H1 (cell line): ENCODE measurements around the gene ATP6V0D1. TPM values are rescaled to one million over a fixed set of nuclear protein-coding genes. Genes with fewer than 3 reads are reported as not detected.

Experiments
- CTCF ChIA-PET: fragments of 300-600 bp; sonication (Branson Sonifier 250); formaldehyde crosslinking; loops from one replicate; lab custom pipeline; 2021; ENCODE audit not compliant: partially characterized antibody; lab: Charles Lee
- POLR2A ChIA-PET: fragments of 300-600 bp; sonication (Branson Sonifier 250); formaldehyde crosslinking; loops from one replicate; lab custom pipeline; 2021; ENCODE audit warnings: inconsistent platforms; ENCODE audit not compliant: partially characterized antibody; lab: Charles Lee
- DNase-seq, 2 experiments: peaks; one replicate each; pipeline versions ENCODE4 v3.0.0 to v3.0.0-alpha.2; 2010 to 2022; ENCODE audit warnings: low spot score in 2 of 2, low read depth in 1 of 2, mixed read lengths in 1 of 2
- FAIRE-seq: peaks from 2 replicates; lab custom pipeline; 2011; peaks lifted over from hg19 to GRCh38; lab: Jason Lieb, UNC
- H2AFZ ChIP-seq: 2 replicates; pipeline ENCODE4 v1.8.1; 2012; ENCODE audit warnings: low read length, inconsistent platforms
- H2AK5ac ChIP-seq: 2 replicates; pipeline ENCODE4 v1.6.1; 2013; ENCODE audit warnings: low read depth, low read length
- H2BK120ac ChIP-seq: replicated peaks from 2 replicates; pipeline ENCODE3; 2013; ENCODE audit warnings: low read depth, low read length, inconsistent platforms
- H2BK12ac ChIP-seq: 2 replicates; pipeline ENCODE4 v1.6.1; 2013; ENCODE audit warnings: low read depth, low read length
- H2BK15ac ChIP-seq: 2 replicates; pipeline ENCODE4 v1.6.1; 2013; ENCODE audit warnings: low read length
- H2BK20ac ChIP-seq: 2 replicates; pipeline ENCODE4 v1.6.1; 2013; ENCODE audit warnings: low read length
- H2BK5ac ChIP-seq: 2 replicates; pipeline ENCODE4 v1.6.1; 2013; ENCODE audit warnings: low read depth, low read length
- H3K14ac ChIP-seq: 2 replicates; pipeline ENCODE4 v1.6.1; 2013; ENCODE audit warnings: inconsistent platforms; ENCODE audit not compliant: insufficient read length
- H3K18ac ChIP-seq: 2 replicates; pipeline ENCODE4 v1.6.1; 2013; ENCODE audit warnings: low read length; ENCODE audit errors: extremely low read depth
- H3K23ac ChIP-seq: 2 replicates; pipeline ENCODE4 v1.6.1; 2013; ENCODE audit warnings: inconsistent platforms; ENCODE audit not compliant: insufficient read length
- H3K23me2 ChIP-seq: 2 replicates; pipeline ENCODE4 v1.6.1; 2013; ENCODE audit warnings: low read depth, low read length
- H3K27ac ChIP-seq: 2 replicates; pipeline ENCODE4 v1.6.1; 2011; ENCODE audit warnings: low read depth, low read length, inconsistent platforms
- H3K27me3 ChIP-seq, 4 experiments: replicated peaks in 1 of 4; 1 replicate in 1 of 4; 2 replicates in 3 of 4; pipeline versions ENCODE4 v1.6.1 to v1.8.1; 2011 to 2013; ENCODE audit warnings: low read length in 3 of 4, mild to moderate bottlenecking in 3 of 4, inconsistent platforms in 2 of 4, mixed read lengths in 2 of 4, moderate library complexity in 1 of 4; ENCODE audit not compliant: control insufficient read depth in 3 of 4, insufficient read depth in 3 of 4; ENCODE audit errors: extremely low read depth in 1 of 4
- H3K36me3 ChIP-seq, 4 experiments: 2 replicates each; pipeline versions ENCODE4 v1.6.1 to v1.8.1; 2011 to 2013; ENCODE audit warnings: mild to moderate bottlenecking in 4 of 4, low read length in 3 of 4, moderate library complexity in 2 of 4, control low read depth in 1 of 4, inconsistent platforms in 1 of 4; ENCODE audit not compliant: insufficient read depth in 4 of 4, control insufficient read depth in 2 of 4
- H3K4ac ChIP-seq: replicated peaks from 2 replicates; pipeline ENCODE3; 2013; ENCODE audit warnings: low read length, low read depth, mixed read lengths, inconsistent platforms; ENCODE audit not compliant: insufficient read length
- H3K4me1 ChIP-seq, 4 experiments: replicated peaks in 1 of 4; 1 replicate in 1 of 4; 2 replicates in 3 of 4; pipeline versions ENCODE4 v1.6.1 to v1.8.1; 2011 to 2013; ENCODE audit warnings: low read length in 3 of 4, inconsistent platforms in 2 of 4, mixed read lengths in 1 of 4; ENCODE audit not compliant: insufficient read depth in 4 of 4, control insufficient read depth in 3 of 4
- H3K4me2 ChIP-seq, 2 experiments: 2 replicates each; pipeline versions ENCODE4 v1.6.1 to v1.8.1; 2011 to 2013; ENCODE audit warnings: low read depth in 2 of 2, low read length in 2 of 2, control low read depth in 1 of 2, inconsistent platforms in 1 of 2, mild to moderate bottlenecking in 1 of 2; ENCODE audit not compliant: insufficient read depth in 1 of 2
- H3K4me3 ChIP-seq, 4 experiments: fragments of 200-600, 300-600 bp in 1 of 4; sonication (generic), shearing (Covaris generic), sonication (Bioruptor Twin) in 1 of 4; 2 replicates each; pipeline versions ENCODE4 v1.5.1 to v1.8.1; 2011 to 2016; ENCODE audit warnings: low read length in 4 of 4, low read depth in 3 of 4, control low read depth in 2 of 4, inconsistent platforms in 2 of 4, mild to moderate bottlenecking in 2 of 4, mixed read lengths in 1 of 4, moderate library complexity in 1 of 4; ENCODE audit not compliant: insufficient read depth in 2 of 4; ENCODE audit errors: extremely low read depth in 1 of 4
- H3K56ac ChIP-seq: replicated peaks from 2 replicates; pipeline ENCODE3; 2013; ENCODE audit warnings: low read depth, mild to moderate bottlenecking, mixed read lengths, low read length, inconsistent platforms; ENCODE audit not compliant: insufficient read length
- H3K79me1 ChIP-seq: 2 replicates; pipeline ENCODE4 v1.6.1; 2013; ENCODE audit warnings: low read depth, low read length, control low read depth
- H3K79me2 ChIP-seq, 2 experiments: 2 replicates each; pipeline versions ENCODE4 v1.6.1 to v1.8.1; 2012 to 2013; ENCODE audit warnings: low read length in 2 of 2, mild to moderate bottlenecking in 2 of 2, inconsistent platforms in 1 of 2; ENCODE audit not compliant: insufficient read depth in 2 of 2, control insufficient read depth in 1 of 2
- H3K9ac ChIP-seq, 4 experiments: replicated peaks in 1 of 4; 1 replicate in 1 of 4; 2 replicates in 3 of 4; pipeline versions ENCODE4 v1.6.1 to v1.8.1; 2011 to 2013; ENCODE audit warnings: low read depth in 3 of 4, low read length in 3 of 4, control low read depth in 2 of 4, mild to moderate bottlenecking in 2 of 4, moderate library complexity in 2 of 4, inconsistent platforms in 1 of 4; ENCODE audit errors: extremely low read depth in 1 of 4
- H3K9me3 ChIP-seq, 2 experiments: 2 replicates each; pipeline versions ENCODE4 v1.6.1 to v1.8.1; 2012 to 2013; ENCODE audit warnings: mild to moderate bottlenecking in 2 of 2, moderate library complexity in 2 of 2, control low read depth in 1 of 2, inconsistent platforms in 1 of 2, low read depth in 1 of 2, low read length in 1 of 2, mixed read lengths in 1 of 2; ENCODE audit not compliant: insufficient read depth in 2 of 2
- H4K20me1 ChIP-seq, 2 experiments: replicated peaks in 1 of 2; 2 replicates each; pipeline versions ENCODE3 to v1.8.1; 2011 to 2013; ENCODE audit warnings: inconsistent platforms in 2 of 2, low read length in 2 of 2, mild to moderate bottlenecking in 1 of 2; ENCODE audit not compliant: insufficient read depth in 2 of 2, control insufficient read depth in 1 of 2
- H4K5ac ChIP-seq: 2 replicates; pipeline ENCODE4 v1.6.1; 2013; ENCODE audit warnings: low read length, low read depth, mixed read lengths, inconsistent platforms; ENCODE audit not compliant: insufficient read length
- H4K8ac ChIP-seq: 2 replicates; pipeline ENCODE4 v1.8.0; 2013; ENCODE audit warnings: mild to moderate bottlenecking, moderate library complexity, low read length, inconsistent platforms; ENCODE audit not compliant: insufficient read depth; ENCODE audit errors: extremely low read depth
- H4K91ac ChIP-seq: replicated peaks from 2 replicates; pipeline ENCODE3; 2013; ENCODE audit warnings: low read length, mixed read lengths, inconsistent platforms; ENCODE audit not compliant: insufficient read length
- CREB1 ChIP-seq: IDR thresholded peaks from 2 replicates; pipeline ENCODE4 v1.6.1; 2012; ENCODE audit warnings: inconsistent platforms
- JUND ChIP-seq: IDR thresholded peaks from 2 replicates; pipeline ENCODE4 v1.6.1; 2011; ENCODE audit warnings: mild to moderate bottlenecking, improper control_type of control experiment, low read length
- RXRA ChIP-seq: IDR thresholded peaks from 2 replicates; pipeline ENCODE4 v1.6.1; 2011; ENCODE audit warnings: low read depth, mild to moderate bottlenecking, low read length, moderate library complexity; ENCODE audit not compliant: insufficient read depth
- SIRT6 ChIP-seq: IDR thresholded peaks from one replicate; pipeline ENCODE4 v1.7.1; 2012; ENCODE audit warnings: low read length, inconsistent platforms
- SRF ChIP-seq: IDR thresholded peaks from 2 replicates; pipeline ENCODE4 v1.6.1; 2011; ENCODE audit warnings: mild to moderate bottlenecking, low read depth, low read length, moderate library complexity
- SUZ12 ChIP-seq: fragments of 200-600 bp; sonication (generic); IDR thresholded peaks from 2 replicates; pipeline ENCODE4 v1.6.1; 2012; ENCODE audit warnings: mild to moderate bottlenecking, inconsistent platforms, low read length, moderate library complexity, mixed read lengths
- WGBS, 2 experiments: shearing (Covaris generic) in 1 of 2; methylation state at CpG; one replicate each; pipeline versions ENCODE4 v1.1.6 to v1.1.7; 2013 to 2015; ENCODE audit warnings: low lambda C conversion rate in 2 of 2, mixed read lengths in 2 of 2, inconsistent platforms in 1 of 2, low coverage in 1 of 2, missing lambda C conversion rate in 1 of 2; ENCODE audit not compliant: insufficient replicate concordance in 2 of 2, insufficient coverage in 1 of 2, insufficient read length in 1 of 2; ENCODE audit errors: extremely low coverage in 1 of 2, missing lambda C conversion rate in 1 of 2; 5-methylcytosine and 5-hydroxymethylcytosine counted together
- polyA plus RNA-seq, 7 experiments: library from polyadenylated mRNA; depleted of rRNA in 3 of 7; stranded (reverse) in 5 of 7; unstranded in 2 of 7; fragments of >200 nt in 5 of 7; fragments of 200-250 nt in 2 of 7; gene quantifications; 1 replicate in 5 of 7; 2 replicates in 1 of 7; 4 replicates in 1 of 7; pipeline versions ENCODE4 v1.2.1 to v1.2.3, GENCODE V29; 2011 to 2013; ENCODE audit warnings: missing spikeins in 2 of 7, mixed read lengths in 2 of 7
- total RNA-seq: library from RNA; stranded (reverse); fragmentation: NEBNext Ultra II Directional; extraction: Animal tissue kit (Norgen Biotek cat#: 25700); gene quantifications from 2 replicates; pipeline ENCODE4 v1.2.1, GENCODE V29; 2021

Gene ATP6V0D1
- total and polyA plus RNA-seq, 2 of the 8 experiments (the other 6 are each of a cell fraction or from before 2014, with no cell fraction given) = 47.3 to 134 TPM

- H4K20me1 ChIP-seq = peaks cover 4 to 20% of the 10 kb centered on the region in 2 experiments
- H3K4me1 ChIP-seq = peaks cover 0 to 12% (median 8%) of the 10 kb centered on the region in 4 experiments; a peak in 6 of 7 replicates
- no peaks in the 10 kb centered on the region for H3K9me3 ChIP-seq
- no peak overlapping the region for H3K27ac ChIP-seq
- peak overlapping the region; percentile 32 to 68 (median 48) for H3K4me3 ChIP-seq
- no peak for TF ChIP-seq SRF
- TF ChIP-seq RXRA = no peak
- peak; percentile 74 for TF ChIP-seq CREB1
- TF ChIP-seq SIRT6 = no peak
- TF ChIP-seq SUZ12 = peak; percentile 32
- TF ChIP-seq JUND = peak; percentile 66; the same call in 1 of the 2 replicates
- no peak overlapping the region for H2BK15ac ChIP-seq
- no peak overlapping the region for H3K4ac ChIP-seq
- peaks cover 16% of the 10 kb centered on the region; the same call in 1 of the 2 replicates for H3K23me2 ChIP-seq
- H3K4me2 ChIP-seq = peak overlapping the region; percentile 85 to 92
- H4K5ac ChIP-seq = no peak overlapping the region
- no peak overlapping the region; the same call in 1 of the 2 replicates for H2BK5ac ChIP-seq
- H2BK20ac ChIP-seq = no peak overlapping the region
- peak overlapping the region; percentile 21 for H3K56ac ChIP-seq
- H3K36me3 ChIP-seq = no peaks in the 10 kb centered on the region
- no peak overlapping the region for H3K14ac ChIP-seq
- 0 out of 2 replicates have a peak overlapping the region, but pooled peaks have one; percentile 27 for H2BK12ac ChIP-seq
- no peaks in the 10 kb centered on the region for H3K79me1 ChIP-seq
- H3K9ac ChIP-seq = no peak overlapping the region
- no peak overlapping the region for H2BK120ac ChIP-seq
- no peak overlapping the region for H4K8ac ChIP-seq
- FAIRE-seq (no peak), DNase-seq (peak in 1 of 2 experiments; percentile 69)
- H2AK5ac ChIP-seq = no peak overlapping the region
- 22% methylated on average over 21 of the region's 48 CpGs; no CpG with 5 or more reads in 1 of the 2 experiments for WGBS, 2 experiments
- no peaks in the 10 kb centered on the region for H3K79me2 ChIP-seq
- CTCF ChIA-PET = interaction anchor here (0.6 to 4.3 kb wide), 9 partner anchors 7 to 119 kb away, joined by 3 to 63 read pairs (median 10); partner anchors contain the start of genes ATP6V0D1 and CARMIL2
- no peak overlapping the region for H4K91ac ChIP-seq
- POLR2A ChIA-PET = interaction anchor here (0.6 to 3.0 kb wide), 6 partner anchors 7 to 77 kb away, joined by 3 to 14 read pairs (median 6); no protein-coding TSS in a partner anchor
- H2AFZ ChIP-seq = no peak overlapping the region
- H3K23ac ChIP-seq = no peak overlapping the region
- H3K27me3 ChIP-seq = peaks cover 60 to 98% (median 91%) of the 10 kb centered on the region in 4 experiments
- no peak overlapping the region; the same call in 1 of the 2 replicates for H3K18ac ChIP-seq
Measured at GRCh38 chr16:67530013-67530939, 49.3 kb upstream of the ATP6V0D1 start.
